ENCODE data around the gene ATXN2. TPM values are rescaled to one million over a fixed set of nuclear protein-coding genes. Genes with fewer than 3 reads are reported as not detected.
"Not testable (repeated sequence)": the region's sequence is repeated elsewhere in the genome, so short reads cannot be mapped to it uniquely, and the experiment has no call there.

The ATXN2 gene
- total RNA-seq, 1 donor from 2014 or later, result 79.1 TPM

DNA sequence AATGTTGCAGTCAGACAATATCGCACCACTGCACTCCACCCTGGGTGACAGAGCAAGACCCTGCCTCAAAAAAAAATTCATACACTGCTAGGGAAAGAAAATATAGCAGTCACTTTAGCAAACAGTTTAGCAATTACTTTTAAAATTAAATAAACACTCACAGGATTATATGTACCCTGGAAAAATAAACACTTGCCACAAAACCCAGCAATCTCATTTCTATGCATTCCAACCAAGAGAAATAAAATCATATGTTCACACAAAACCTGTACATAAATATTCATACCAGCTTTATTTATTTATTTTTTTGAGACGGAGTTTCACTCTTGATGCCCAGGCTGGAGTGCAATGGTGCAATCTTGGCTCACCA, 20.2 kb downstream of the ATXN2 start:
- no peak for DNase-seq (ENCODE audit: low spot score in 2 of 2)
- no peak for FAIRE-seq

DNA sequence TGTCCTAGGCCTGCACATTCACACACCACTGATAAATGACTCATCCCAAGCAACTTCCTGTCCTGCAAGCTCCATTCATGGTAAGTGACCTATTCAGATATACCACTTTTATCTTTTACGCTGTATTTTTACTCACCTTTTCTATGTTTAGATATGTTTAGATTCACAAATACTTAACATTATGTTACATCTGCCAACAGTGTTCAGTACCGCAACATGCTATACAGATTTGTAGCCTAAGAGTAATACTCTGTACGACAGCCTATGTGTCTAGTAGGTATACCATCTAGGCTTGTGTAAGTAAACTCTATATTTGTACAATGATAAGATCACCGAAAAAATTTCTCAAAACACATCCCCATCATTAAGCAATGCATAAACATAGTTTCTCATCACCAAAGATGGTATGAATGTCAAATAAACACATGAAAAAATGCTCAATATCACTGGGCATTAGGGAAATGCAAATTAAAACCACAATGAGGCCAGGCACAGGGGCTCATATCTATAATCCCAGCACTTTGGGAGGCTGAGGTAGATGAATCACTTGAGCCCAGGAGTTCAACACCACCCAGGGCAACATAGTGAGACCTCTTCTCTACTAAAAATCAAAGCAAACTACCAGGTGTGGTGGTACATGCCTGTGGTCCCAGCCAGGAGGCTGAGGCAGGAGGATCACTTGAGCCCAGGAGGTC, 20.7 kb downstream of the ATXN2 start:
- DNase-seq (ENCODE audit: low spot score in 2 of 2), result no peak
- no peak for FAIRE-seq

DNA sequence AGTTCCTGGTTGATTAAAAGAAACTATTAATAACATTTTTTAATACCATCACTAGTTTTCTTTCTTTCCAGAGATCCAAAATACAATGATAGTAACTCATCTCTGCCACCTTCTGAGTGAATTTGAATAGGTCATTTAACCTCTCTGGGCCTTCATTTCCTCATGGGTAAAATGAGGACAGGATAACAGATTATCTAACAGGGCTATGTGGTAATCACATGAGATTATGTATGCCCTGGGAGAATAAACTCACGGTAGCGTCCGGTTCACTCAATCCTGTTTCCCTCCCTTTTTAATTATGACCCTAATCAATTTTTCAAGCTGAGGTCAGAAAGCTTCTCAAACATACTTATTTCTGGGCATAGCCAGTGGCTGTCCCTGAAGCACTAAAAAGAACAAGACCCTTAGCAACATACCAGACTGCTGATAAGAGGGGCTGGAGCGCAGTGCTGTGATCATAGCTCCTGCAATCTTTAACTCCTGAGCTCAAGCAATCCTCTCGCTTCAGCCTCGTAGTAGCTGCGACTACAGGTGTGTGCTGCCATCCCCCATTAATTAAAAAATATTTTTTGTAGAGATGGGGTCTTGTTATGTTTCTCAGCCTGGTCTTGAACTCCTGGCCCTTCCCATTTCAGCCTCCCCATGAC, 24.2 kb downstream of the ATXN2 start:
- DNase-seq (ENCODE audit: low spot score in 2 of 2) (no peak), FAIRE-seq (no peak)

DNA sequence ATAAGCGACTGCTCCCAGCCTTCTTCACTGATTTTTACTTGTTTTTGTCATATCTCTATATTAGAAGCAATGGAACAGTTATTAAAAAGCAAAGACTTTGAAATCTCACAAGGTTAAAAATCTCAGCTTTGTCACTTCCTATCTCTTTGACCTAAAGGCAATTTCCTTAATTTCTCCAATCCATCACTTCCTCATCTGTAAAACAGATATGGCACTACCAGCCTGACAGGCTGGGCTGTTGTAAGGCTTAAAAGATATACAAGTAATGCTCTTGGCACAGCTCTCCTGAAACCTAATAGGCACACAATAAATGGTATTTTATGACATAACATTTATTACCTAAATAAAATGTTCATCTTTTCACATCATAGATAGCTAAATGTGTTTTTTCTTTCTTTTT, 25.6 kb downstream of the ATXN2 start:
- DNase-seq (ENCODE audit: low spot score in 2 of 2) (no peak), FAIRE-seq (no peak)

DNA sequence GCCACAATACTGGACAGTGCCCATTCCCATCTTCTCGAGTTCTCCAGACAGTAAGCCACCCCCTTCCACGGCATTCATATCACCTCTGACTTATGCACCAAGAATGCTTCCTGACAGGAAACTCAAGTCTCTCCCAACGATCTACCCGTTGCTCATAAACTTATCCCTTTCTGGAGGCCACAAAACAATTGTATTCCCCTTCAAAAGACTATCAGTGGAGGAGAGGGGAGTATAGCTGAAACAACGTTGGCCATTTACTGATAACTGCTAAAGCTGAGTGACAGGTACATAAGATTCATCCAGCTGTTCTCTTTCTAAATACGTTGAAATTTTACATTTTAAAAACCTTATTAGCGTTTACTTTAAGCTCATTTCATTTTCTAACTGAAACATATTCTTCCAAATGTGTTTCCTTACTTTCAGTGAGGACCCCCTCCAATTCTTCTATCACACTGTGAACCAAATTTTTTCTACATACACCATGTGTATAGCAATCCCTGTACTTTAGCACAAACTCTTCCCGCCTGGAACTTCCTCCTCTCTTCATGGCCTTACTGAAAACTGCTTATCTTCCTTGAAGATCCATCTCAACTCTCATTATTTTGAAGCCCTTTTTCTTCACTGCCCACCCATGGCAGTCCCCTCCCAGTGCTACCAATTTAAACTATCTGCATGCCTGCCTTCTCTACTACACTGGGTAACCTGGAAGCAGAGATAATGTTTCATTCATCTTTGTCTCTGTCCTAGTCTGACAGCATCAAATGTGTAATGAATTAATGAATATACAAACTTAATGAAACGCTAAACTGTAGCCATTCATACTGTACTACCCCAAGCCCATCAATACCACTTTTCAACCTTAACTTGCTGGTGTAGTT, 28.8 kb downstream of the ATXN2 start:
- DNase-seq (ENCODE audit: low spot score in 2 of 2), result no peak
- FAIRE-seq, result no peak

DNA sequence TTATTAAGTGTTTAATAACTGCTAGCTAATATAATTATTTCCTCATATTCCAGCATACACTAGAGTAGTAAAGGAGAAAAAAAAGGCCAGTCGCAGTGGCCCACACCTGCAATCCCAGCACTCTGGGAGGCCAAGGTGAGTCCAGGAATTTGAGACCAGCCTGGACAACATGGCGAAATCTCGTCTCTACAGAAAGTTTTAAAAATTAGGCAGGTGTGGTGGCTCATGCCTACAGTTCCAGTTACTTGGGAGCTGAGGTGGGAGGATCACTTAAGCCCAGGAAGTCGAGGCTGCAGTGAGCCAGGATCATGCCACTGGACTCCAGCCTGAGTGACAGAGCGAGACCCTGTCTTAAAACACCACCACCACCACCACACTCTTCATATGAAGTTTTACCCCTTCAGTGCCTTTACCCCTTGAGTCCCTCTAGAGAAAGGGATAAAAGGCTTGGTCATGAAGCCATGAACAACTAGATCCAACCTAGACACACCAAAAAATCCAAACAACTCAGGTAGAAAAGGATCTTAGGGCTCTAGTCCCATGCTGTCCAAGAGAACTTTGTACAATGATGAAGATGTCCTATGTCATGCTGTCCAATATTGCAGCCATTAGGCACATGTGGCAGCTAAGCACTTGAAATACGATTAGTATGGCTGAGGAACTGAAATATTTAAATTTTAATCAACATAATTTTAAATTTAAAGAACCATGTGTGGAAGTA, 29.6 kb downstream of the ATXN2 start:
- DNase-seq (ENCODE audit: low spot score in 2 of 2) (no peak), FAIRE-seq (no peak)

DNA sequence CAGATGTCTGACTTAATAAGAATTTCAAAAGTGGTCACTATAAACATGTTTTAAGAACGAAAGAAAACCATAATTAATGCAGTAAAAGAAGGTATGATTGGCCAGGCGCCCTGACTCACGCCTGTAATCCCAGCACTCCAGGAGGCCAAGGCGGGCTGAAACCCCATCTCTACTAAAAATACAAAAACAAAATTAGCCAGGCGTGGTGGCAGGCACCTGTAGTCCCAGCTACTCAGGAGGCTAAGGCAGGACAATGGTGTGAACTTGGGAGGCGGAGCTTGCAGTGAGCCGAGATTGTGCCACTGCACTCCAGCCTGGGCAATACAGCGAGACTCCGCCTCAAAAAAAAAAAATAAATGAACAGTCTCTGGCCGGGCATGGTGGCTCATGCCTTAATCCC, 38.3 kb downstream of the ATXN2 start:
- not testable (repeated sequence) for DNase-seq (ENCODE audit: low spot score in 2 of 2); FAIRE-seq

DNA sequence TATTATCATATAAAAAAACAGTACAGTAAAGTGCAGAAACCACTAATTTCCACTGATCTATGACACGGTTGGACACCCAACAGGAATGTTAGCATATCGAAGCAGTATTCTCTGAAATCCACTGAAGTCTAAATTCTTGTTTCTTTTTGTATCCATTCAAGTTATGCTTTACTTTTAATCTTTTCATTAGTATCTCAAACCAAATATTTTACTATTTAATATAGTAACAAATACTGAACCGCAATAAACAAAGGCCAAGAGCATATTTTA, 41.1 kb downstream of the ATXN2 start:
- DNase-seq (ENCODE audit: low spot score in 2 of 2) (no peak), FAIRE-seq (no peak)

DNA sequence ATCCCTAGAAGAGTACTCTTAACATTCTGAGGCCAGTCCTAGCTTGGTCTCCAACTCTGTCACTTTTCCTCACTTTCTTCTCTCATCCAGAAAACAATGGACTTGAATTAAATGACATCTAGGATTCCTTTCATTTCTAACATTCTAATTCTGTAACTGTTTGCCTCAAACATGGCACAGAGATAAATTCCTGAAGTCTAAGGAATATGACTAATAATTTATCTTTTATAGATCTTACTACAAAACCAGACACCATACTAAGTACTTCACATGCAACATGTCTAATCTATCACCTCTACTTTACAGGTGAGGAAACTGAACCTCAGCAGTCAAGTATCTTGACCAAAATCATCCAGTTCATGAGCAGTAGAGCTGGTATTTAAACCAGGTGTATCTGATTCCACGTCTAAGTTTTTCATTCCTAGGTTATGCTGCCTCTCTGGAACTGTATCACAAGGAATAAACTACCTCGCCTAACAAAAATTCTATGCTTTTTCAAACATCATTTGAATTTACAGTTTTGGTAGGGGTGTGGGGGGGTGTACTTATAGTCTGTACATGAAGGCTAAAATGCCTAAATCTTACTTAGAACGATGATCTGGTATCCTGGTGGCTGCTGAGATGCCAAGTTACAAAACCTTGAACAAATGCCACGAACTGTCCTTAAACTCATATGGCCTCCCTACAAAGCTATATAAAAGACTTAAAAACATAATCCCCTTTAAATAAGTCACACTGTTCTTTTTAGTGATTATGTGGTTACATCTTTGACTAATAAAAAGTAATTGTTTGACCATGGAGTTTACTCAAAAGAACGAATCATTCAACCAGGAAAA, 41.6 kb downstream of the ATXN2 start:
- FAIRE-seq (no peak), DNase-seq (ENCODE audit: low spot score in 2 of 2) (no peak)

DNA sequence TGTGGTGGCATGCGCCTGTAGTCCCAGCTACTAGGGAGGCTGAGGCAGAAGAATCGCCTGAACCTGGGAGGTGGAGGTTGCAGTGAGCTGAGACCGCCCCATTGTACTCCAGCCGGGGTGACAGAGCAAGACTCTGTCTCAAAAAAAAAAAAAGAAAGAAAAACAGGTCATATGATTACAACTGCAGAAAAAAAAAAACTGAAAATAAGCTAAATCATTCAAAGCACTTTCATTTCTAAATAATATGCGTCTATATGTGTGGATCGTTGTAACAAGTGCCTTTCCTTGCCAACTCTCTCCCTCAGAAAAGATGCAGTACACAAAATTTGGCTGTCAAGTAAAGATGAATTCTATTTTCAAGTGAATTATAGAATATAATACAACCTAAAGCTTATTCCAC, 42.4 kb downstream of the ATXN2 start:
- DNase-seq (ENCODE audit: low spot score in 2 of 2) (no peak), FAIRE-seq (no peak)

DNA sequence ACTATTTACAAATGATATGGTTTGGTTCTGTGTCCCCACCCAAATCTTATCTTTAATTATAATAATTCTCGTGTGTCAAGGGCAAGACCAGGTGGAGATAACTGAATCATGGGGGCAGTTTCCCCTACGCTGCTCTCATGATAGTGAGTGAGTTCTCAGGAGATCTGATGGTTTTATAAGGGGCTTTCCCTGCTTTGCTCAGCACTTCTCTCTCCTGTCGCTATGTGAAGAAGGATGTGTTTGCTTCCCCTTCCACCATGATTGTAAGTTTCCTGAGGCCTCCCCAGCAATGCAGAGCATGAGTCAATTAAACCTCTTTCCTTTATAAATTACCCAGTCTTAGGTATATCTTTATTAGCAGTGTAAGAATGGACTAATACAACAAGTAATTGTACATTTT, 43.8 kb downstream of the ATXN2 start:
- FAIRE-seq; DNase-seq (ENCODE audit: low spot score in 2 of 2): not testable (repeated sequence)

DNA sequence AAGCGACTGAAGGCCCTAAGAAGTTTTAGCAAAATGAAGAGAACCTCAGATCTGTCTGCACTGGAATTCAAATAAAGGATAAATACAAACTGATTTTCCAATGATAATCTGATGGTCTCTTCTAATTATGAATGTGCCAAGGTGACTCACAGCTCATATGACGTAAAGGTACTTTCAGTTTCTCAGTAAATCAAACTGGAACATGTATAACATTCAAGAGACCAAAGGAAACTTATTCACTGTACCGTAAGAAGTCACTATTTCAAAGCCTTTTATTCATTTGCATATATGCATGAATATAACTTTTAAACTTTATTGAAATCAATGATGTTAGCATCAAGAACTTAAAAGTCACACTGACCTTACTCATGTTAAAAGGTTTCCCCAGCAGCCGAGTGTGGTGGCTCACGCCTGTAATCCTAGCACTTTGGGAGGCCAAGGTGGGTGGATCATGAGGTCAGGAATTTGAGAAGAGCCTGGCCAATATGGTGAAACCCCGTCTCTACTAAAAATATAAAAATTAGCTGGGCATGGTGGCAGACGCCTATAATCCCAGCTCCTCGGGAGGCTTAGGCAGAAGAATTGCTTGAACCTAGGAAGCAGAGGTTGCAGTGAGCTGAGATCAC, 52.2 kb downstream of the ATXN2 start:
- FAIRE-seq, result no peak
- DNase-seq (ENCODE audit: low spot score in 2 of 2), result no peak

DNA sequence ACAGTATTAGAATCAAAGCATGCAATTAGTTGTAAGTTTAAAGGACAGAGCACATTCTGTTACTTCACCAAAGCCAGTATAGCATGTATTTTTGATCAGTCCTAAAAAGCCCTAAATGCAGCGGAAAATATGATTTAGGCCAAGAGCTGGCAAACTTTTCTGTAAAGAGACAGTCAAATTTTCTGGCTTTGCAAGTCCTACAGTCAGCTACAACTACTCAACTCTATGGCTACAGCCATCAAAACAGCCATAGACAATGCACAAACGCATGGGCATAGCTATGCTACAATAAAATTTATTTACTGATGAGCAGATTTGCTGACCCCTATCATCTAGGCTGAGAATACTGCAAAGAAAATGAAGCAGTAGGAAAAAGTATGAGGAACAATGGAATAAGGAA, 52.9 kb downstream of the ATXN2 start:
- DNase-seq (ENCODE audit: low spot score in 2 of 2) (no peak), FAIRE-seq (no peak)

DNA sequence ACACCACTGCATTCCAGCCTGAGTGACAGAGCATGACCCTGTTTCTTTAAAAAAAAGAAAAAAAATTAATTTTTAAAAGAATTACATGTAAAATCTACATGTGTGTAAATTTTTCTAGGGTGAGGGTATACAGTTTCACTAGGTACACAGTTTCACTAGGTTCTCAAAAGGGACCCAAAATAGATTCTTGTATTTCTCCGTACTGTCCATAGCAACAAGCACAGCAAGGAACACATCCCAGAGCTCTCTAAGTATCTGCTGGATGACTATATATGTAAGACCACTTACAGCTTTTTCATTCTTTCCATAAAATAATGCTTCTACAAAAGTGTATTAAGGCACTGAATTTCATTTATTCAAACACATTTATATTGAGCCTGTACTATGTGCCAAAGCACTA, 55.1 kb downstream of the ATXN2 start:
- FAIRE-seq, result no peak
- DNase-seq (ENCODE audit: low spot score in 2 of 2), result no peak

DNA sequence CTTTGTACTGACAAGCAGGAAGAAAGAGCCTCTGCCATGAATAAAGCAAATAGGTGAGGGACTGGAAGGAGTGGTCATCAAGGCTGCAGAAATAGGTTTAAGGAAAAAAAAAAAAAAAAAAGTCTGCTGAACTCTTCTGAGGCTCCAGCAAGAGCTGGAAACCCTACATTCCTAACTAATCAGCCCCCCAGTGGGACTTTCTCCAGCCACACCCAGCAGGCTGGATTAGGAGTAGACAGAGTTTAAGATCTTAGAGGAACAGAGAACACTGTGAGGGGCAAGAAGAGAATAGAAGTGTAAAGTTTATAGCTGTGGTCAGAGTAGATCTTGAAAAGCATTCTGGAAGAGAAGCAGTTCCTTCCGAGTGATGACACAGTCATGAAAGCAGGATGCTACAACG, 66.4 kb downstream of the ATXN2 start:
- no peak for FAIRE-seq
- DNase-seq (ENCODE audit: low spot score in 2 of 2), result no peak

DNA sequence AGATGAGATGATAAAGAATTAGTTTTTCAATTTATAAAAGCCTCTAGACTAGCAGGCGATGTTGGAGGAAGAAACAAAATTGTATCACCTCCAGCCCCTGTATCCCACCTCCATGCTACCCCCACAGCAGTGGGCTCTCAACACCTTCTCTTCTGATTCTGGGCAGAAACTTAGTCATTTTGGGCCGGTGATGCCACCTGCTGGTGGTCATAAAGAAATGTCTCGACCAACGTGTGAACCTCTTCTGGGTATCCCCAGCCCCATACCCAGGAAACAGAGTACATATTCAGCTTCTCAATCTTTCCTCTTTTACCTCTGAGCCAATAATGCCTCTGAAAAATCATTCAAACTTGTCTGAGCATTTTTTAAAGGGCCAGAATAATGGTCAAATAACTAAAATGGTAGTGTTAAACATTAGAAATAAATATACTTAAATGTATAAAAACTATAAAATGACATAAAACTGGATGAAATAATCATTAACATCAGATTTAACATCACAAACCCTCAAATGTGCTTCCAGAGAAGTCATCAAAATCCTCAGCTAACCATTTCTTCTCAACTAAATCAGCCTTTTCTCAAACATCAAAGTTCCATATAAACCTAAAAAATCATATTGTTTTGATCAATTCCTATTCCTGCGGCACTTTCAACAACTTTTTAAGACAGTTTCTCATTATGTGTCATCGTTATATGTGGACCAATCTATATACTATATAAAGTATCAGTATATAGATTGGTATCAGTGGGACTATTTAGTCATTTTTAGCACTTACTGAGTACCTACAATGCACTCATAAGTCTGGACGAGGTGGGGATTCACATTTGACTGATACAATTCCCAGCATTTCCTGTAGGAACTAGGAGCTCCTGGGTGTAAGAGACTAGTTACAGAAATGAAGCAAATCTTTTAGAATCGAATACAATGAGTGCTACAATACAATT, 69.4 kb downstream of the ATXN2 start:
- DNase-seq (ENCODE audit: low spot score in 2 of 2), result peak; percentile 35 to 57
- FAIRE-seq, result no peak

DNA sequence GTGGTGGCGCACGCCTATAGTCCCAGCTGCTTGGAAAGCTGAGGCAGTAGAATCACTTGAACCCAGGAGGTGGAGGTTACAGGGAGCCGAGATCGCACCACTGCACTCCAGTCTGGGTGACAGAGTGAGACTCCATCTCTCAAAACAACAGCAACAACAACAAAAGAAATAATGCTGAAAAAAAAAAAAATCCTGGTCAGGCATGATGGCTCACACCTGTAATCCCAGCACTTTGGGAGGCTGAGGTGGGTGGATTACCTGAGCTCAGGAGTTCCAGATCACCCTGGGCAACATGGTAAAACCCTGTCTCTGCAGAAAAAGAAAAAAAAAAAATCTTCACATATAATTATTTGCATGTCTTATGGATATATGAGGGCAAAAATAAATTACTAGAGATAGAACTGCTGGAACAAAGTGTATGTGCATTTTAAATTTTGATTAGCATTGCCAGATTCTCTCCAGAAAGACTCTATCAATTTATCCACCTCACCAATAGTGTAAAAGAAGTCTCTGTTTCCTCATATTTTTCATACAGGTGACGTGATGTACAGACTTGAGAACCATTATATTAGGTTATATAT, 75.4 kb downstream of the ATXN2 start:
- FAIRE-seq (no peak), DNase-seq (ENCODE audit: low spot score in 2 of 2) (no peak)

DNA sequence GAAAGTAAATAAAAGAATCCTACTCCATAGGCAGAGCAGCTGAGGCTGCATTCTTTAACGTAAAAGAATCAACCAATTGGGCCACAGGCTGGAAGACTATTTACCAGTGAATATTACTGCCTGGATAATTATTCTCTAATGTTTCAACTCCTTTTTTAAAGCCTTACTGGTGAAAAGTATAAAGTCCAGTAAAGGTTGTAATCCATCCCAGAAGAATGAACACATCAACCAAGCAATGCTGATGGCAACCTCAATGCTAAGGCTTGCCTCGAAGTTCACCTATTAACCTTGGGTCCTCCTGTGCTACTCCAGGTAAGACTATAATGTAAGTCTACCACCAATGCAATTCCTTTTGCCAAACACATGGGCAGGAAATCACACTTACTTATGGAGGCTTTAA, 77.3 kb downstream of the ATXN2 start:
- DNase-seq (ENCODE audit: low spot score in 2 of 2) (no peak), FAIRE-seq (no peak)

Data from frontal cortex (tissue), 4 donors.